GM12891 (cell line): ENCODE results near the gene OPRM1.
"Not testable (repeated sequence)": the region's sequence is repeated elsewhere in the genome, so short reads cannot be mapped to it uniquely, and the experiment has no call there.

Source experiments
- DNase-seq: peaks from one replicate; pipeline ENCODE4 v3.0.0; 2011; ENCODE audit warnings: low spot score; ENCODE audit not compliant: insufficient read length
- FAIRE-seq: peaks from 2 replicates; lab custom pipeline; 2011; peaks lifted over from hg19 to GRCh38; lab: Jason Lieb, UNC
- PAX5 ChIP-seq: IDR thresholded peaks from 2 replicates; pipeline ENCODE4 v1.6.1; 2011; ENCODE audit warnings: low read length, moderate library complexity, mild to moderate bottlenecking; ENCODE audit not compliant: insufficient read depth, severe bottlenecking
- POLR2A ChIP-seq: IDR thresholded peaks from 2 replicates; pipeline ENCODE4 v1.6.1; 2011; ENCODE audit warnings: low read depth, low read length, control low read depth
- POLR2AphosphoS5 ChIP-seq: IDR thresholded peaks from 2 replicates; pipeline ENCODE4 v1.6.1; 2011; ENCODE audit warnings: low read depth, low read length, control low read depth
- POU2F2 ChIP-seq: IDR thresholded peaks from 2 replicates; pipeline ENCODE4 v1.6.1; 2011; ENCODE audit warnings: low read depth, mild to moderate bottlenecking, control low read depth, low read length, moderate library complexity
- SPI1 ChIP-seq: IDR thresholded peaks from 2 replicates; pipeline ENCODE4 v1.6.1; 2011; ENCODE audit warnings: low read depth, low read length, control low read depth
- TAF1 ChIP-seq: IDR thresholded peaks from 2 replicates; pipeline ENCODE4 v1.6.1; 2011; ENCODE audit warnings: low read depth, low read length, control low read depth

Gene OPRM1

DNA sequence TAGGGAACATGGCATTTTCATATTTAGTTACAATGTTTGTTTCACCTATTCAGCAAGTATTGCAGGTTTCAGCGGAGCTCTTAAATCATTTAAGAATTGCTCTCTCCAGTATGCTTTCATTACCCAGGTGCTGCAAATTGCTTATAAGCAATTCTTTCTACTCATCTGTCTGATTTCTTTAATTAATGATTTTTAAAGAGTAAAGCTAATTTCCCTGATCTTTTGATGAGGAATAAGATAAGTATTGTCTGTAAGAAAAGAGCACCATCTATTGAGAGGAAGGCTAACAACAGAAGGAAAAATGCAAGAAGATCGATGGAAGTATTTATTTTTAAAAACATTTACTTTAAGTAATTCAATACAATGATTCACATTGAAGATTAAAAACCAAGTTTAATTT lies 2.0 kb downstream of the OPRM1 start:
- FAIRE-seq: no peak
- DNase-seq: no peak
- TF ChIP-seq SPI1: no peak
- no peak for TF ChIP-seq POLR2AphosphoS5
- TF ChIP-seq POU2F2: no peak
- TF ChIP-seq POLR2A: no peak
- no peak for TF ChIP-seq TAF1
- TF ChIP-seq PAX5: no peak

- TF ChIP-seq PAX5 (no peak), POU2F2 (no peak), POLR2AphosphoS5 (no peak), SPI1 (no peak), TAF1 (no peak), POLR2A (no peak)
Measured at GRCh38 chr6:154053141-154053540, 14.1 kb downstream of the OPRM1 start.

GRCh38 chr6:154056536-154056935 lies 17.5 kb downstream of the OPRM1 start:
- DNase-seq: no peak
- FAIRE-seq: no peak
- TF ChIP-seq PAX5: no peak
- TF ChIP-seq POLR2A: no peak
- no peak for TF ChIP-seq TAF1
- TF ChIP-seq POU2F2: no peak
- no peak for TF ChIP-seq POLR2AphosphoS5
- TF ChIP-seq SPI1: no peak

More at GRCh38 chr6:154053141-154053540, 14.1 kb downstream of the OPRM1 start:
- DNase-seq: no peak
- no peak for FAIRE-seq

DNA sequence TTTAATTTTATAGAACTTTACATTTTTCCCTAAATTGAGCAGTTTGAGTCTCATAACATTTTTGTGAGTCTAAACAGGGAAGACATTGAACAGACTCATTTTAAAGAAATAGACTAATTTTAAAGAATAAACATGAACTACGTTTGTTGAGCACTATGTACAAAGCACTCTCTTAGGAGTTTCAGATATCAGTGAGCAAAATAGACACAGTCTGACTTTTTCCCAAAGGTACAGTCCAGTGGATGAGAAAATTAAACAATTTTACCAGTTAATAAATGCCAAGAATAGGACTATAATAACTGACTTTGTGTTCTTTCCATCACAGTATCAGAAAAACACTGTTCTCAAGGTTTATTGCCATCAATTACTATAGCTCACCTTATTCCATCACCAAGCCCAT lies 18.1 kb downstream of the OPRM1 start:
- no peak for TF ChIP-seq POU2F2
- no peak for TF ChIP-seq POLR2AphosphoS5
- no peak for TF ChIP-seq SPI1
- TF ChIP-seq POLR2A: no peak
- TF ChIP-seq TAF1: no peak
- no peak for TF ChIP-seq PAX5
- DNase-seq (no peak), FAIRE-seq (no peak)

DNA sequence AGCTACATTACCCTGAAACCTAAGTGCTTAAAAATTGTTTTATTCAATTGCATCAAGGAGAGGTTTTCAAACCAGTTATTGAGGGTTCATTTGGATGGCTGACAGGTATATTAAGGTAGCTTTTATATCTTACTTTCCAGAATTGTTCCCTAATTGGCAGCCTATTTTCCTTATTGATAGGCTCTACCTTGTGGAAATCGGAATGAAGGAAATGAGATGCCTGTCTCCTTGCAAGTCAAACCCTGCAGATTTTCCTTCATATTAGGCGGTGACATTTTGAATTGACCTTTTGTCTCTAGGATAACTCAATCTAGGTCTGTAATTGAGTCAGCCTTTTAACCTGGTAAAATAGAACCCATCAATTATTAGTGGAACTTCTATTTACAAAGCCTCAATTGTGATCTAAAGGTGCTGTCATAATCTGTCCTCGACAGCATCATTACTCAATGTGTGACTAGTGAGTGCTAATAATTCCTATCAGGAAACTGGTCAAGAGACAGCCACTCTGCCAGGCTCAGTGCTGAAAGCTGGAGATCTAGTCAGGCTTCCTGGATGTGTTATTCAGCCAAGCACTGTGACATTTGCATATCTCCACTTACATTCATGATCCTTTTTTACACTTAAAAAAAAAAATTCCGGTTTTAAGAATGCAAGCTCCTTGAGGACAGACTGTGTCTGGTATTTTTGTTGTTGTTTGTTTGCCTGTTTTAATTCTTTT lies 20.1 kb downstream of the OPRM1 start:
- DNase-seq (no peak), FAIRE-seq (no peak)
- TF ChIP-seq POLR2A (no peak), POU2F2 (no peak), SPI1 (no peak), PAX5 (no peak), TAF1 (no peak), POLR2AphosphoS5 (no peak)

DNA sequence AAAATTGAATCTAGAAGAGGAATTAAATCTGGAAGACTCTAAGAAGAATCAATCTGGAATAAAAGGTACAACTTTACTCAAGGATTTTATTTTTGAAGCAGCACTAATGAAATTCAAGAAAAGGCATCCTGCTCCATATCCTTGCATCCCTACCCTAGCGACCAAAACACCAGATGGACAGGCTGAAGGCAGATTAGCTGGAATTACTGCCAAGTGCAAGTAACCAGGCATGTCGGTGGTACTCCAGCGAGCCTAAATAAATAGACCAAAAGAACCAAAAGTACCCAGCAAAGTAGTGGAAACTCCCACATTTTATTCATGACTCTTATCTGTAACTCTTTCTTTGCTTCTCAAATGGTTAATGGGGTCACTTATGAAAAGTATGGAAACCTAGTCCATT lies 21.0 kb downstream of the OPRM1 start:
- no peak for FAIRE-seq
- no peak for DNase-seq
- TF ChIP-seq POLR2A (no peak), POU2F2 (no peak), SPI1 (no peak), TAF1 (no peak), PAX5 (no peak), POLR2AphosphoS5 (no peak)

DNA sequence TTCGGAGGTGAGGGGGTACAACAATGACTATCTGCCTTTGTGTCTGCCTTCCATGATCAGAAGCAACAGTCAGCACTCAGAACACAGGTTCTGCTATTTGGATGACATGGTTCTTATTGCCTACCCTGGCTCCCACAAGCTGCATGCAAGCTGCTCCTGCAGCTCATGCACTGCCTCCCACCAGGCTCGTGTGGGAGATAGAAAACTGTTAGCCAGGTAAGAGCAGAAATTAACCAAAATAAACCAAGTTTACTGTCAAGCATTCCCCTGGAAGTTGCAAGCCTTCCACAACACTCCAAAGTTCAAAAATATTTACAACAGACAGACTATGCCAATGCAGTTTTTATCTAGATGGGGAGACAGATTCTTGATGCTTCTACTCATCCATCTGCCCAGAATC lies 31.0 kb downstream of the OPRM1 start:
- DNase-seq: no peak
- FAIRE-seq: no peak
- TF ChIP-seq POLR2A (no peak), POLR2AphosphoS5 (no peak), POU2F2 (no peak), SPI1 (no peak), PAX5 (no peak), TAF1 (no peak)

DNA sequence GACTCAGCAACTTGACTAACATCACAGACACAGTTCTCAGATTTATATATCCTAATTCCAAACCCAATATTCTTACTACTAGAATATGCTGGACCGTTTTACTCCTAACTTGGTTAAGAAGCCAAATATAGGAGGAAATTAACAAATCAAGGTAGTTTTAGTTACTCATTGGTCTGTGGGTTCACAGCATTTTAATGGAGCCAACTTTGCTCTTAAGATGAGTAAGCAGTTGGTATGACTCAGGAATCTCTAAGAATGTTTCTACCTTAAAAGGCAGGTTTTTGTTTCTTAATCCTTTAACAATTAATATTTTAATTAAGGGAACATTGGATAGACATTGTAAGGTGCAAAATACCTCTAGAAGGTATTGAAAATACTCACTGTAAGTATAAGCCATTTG lies 31.6 kb downstream of the OPRM1 start:
- DNase-seq (no peak), FAIRE-seq (no peak)
- no peak for TF ChIP-seq POLR2A
- no peak for TF ChIP-seq POLR2AphosphoS5
- TF ChIP-seq PAX5: no peak
- no peak for TF ChIP-seq SPI1
- no peak for TF ChIP-seq POU2F2

DNA sequence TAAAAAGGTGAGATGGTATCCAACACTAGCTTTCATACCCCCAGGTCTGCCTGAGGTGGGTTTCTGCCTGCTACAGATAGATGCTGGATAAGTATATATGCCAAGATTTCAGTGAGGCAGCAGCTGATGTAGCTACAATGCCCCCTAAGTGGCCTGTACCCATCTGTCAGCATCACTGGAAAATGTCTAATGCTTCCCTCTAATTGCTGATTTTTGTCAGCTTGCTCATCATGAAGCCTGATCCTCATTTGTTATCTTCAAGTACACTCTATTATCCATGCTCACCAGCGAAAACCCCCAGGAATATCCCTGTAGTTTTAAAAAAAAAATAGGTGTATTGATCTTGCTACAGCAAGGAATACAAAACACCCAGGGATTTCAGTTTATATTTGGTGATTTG lies 32.2 kb downstream of the OPRM1 start:
- FAIRE-seq (no peak), DNase-seq (no peak)
- TF ChIP-seq SPI1: no peak
- TF ChIP-seq POLR2AphosphoS5: no peak
- TF ChIP-seq POU2F2: no peak
- no peak for TF ChIP-seq PAX5
- no peak for TF ChIP-seq POLR2A
- TF ChIP-seq TAF1: no peak

DNA sequence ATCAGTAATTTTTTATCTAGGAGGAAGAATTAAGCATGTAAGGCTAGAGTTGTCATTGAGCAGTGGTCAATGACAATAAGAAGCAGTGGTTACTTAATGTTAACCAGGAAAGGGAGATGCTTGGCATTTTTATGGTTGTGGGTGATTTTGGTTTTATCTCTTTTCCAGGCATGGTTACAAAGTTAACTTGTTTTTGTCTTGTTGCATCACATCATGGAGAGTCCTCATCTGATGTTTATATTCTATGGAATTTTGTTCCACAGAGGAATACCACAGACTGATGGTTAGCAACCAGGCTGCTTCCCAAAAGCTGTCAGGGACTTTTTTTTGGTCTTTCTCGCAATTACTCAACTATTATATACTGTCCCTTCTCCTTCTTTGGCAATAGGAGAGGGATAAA lies 32.7 kb downstream of the OPRM1 start:
- no peak for DNase-seq
- FAIRE-seq: no peak
- TF ChIP-seq SPI1 (no peak), POLR2A (no peak), PAX5 (no peak), POLR2AphosphoS5 (no peak), POU2F2 (no peak), TAF1 (no peak)

DNA sequence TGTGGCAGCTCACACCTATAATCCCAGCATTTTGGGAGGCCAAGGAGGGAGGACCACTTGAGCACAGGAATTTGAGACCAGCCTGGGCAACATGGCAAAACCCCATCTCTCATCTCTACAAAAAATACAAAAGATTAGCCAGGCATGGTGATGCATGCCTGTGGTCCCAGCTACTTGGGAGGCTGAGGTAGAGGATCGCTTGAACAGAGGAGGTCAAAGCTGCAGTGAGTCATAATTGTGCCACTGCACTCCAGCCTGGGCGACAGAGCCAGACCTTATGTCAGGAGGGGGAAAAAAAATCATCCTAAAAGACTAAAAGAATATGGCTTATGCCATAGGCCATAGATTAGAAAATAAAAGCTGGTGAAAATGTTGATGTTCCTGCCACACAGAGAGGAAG lies 39.6 kb downstream of the OPRM1 start:
- not testable (repeated sequence) for DNase-seq, FAIRE-seq
